Measurements from ENCODE around the gene ZNF516. TPM values are rescaled to one million over a fixed set of nuclear protein-coding genes. Genes with fewer than 3 reads are reported as not detected.

ZNF516 gene
- total RNA-seq, 1 experiment from 2014 or later: 22.5 TPM

DNA sequence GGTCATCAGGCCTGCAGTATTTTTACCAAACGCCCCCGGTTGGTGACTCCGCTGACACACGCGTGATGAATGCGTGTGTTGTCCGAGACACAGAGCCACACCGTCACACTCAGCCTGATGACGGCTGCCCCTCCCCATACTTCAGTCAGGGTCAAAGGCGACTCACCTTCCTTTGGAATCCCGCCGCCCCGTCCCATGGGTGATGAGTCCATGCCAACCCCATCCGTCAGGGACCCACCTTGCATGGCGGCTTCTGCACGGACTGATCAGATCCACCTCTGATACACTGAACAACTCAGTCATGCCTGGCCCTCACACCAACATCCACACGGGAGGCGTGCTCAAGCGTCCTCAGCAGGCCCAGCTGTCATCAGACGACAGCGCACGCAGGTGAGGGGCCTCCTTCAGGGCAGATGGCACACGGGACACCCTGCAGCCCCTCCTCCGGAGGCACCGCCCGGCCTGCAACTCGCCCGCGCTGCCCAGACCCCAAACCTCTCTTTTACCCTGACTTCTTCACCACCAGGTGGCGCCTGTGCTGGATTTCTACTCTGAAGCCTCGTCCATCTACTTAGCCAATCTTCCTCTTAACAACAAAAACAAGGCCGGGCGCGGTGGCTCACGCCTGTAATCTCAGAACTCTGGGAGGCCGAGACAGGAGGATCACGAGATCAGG, 89.2 kb downstream of the ZNF516 start:
- no peak for DNase-seq (ENCODE audit: extremely low read depth, low read depth)

DNA sequence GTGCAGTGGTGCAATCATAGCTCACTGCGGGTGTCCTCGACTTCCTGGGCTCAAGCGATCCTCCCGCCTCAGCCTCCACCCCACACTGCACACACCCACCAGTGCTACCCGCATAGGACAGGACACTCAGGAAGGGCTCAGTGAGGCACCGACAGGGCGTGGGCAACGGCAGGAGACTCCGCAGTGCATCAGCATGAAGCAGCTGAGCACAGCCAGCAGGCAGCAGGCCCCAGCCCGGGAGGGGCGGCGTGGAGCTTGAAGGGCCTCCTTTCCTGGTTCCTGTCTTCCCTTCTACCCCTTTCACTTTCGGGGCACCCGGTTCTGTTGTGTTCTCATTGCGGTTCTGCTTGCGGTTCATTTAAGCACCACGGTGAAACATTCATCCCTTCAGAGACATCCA, 89.8 kb downstream of the ZNF516 start:
- no peak for DNase-seq (ENCODE audit: extremely low read depth, low read depth)

DNA sequence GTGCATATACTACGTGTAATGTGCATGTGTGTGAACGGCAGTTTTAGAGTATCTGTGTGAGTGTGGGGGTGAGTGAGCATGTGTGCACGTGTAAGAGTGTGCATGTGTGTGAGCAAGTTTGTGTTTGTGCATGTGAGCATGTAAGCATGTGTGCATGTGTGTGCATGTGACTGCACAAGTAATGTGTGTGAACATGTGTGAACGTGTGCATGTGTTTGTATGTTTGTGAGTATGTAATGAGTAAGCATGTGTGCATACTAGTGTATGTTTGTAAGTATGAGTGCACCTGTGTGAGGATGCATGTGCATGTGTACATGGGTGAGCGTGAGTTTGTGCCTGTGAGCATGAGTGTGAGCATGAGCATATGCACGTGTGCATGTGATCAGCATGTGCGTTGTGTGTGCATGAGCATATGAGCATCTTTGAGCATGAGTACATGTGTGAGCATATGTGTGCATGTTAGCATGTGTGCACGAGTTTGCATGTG, 90.7 kb downstream of the ZNF516 start:
- no peak for DNase-seq (ENCODE audit: extremely low read depth, low read depth)

DNA sequence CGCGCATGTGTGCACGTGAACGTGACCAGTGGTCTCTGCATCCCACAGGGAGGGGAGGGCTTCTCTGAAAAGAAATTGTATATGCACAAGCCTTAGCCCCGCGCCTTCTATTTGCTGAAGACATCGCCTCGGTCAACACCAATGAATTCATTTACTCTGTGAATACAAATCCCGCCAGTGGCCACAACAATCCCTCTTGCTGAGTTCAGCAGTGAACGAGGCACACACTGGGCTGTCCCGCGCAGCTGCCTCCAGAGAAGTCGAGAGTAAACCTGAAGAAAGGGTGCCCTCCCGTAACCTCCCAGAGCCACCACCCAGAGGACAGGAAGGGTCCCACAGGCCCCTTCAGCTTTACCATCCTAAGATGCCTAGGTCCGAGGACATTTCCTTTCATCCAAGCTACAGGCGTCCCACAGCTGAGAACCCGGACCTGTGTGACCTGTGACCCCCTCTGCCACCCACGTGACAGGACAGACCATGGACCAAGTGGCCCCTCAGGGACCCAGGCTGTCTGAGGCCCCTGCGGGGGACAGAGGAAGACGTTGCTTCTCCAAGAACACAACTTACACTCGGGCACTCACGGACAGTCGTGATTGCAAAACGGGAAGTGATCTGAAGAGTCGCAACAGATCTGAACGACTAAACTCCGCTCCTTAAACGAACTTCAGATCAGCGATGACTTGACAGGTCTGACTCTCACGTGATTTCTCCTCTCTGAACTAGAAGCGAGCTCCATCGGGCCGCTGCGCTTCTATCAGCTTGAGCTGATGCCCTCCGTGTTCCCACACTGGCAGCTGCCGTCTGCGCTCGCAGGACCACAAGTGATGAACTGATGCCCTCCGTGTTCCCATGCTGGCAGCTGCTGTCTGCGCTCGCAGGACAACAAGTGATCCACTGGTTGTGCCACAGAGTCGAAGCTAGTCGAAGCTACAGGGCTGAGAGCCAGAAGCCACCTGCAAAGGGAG, 92.7 kb downstream of the ZNF516 start:
- no peak for DNase-seq (ENCODE audit: extremely low read depth, low read depth)

DNA sequence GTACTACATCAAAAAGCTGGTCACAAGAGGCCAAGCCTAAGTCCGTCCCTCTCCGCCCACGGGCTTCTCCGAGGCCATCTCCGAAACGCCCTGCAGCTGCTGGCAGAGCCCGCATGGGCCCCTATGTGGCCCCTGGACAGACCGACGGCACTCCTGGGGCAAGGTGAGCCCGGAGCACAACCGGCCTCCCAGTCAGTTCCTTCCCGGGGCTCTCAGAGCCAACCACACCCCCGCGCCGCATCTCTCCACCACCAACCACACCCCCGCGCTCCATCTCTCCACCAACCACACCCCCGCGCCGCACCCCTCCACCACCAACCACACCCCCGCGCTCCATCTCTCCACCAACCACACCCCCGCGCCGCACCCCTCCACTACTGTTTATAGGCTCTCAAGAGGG, 93.5 kb downstream of the ZNF516 start:
- DNase-seq (ENCODE audit: extremely low read depth, low read depth): no peak

DNA sequence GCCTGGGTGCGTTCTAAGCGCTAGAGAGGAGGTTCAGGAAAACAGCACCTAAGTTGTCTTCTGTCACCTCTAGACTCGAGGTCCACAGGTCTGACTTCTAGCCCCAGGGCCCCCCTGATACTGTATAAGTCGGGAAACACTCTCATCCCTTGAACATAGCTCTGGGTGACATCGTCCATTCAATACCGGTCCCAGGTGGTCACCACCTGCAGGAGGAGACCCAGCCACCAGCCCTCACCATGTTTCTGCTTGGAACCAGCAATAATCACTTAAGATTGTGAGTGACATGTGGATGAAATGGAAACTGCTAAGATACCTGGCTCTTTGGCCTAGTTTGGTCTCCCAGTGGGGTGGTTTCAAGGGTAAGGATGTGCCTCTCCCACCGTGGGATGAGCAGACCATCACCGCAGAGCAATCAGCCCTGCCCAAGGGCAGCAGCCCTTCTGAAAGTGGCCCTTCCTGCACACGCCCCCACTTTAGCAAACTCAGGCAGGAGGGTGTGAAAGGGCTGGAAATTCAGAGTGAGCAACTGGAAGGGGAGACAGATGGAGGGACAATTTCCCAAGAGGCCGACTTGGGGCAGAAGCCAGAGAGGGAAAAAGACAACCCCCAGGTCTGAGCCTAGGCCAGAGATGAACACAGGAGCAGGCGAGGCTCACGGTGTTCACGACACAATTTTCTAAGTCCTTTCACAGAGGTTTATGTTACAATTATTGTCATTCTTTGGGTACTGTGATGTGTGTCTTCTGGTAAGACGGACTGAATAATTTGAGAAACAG, 95.2 kb downstream of the ZNF516 start:
- DNase-seq (ENCODE audit: extremely low read depth, low read depth): no peak

DNA sequence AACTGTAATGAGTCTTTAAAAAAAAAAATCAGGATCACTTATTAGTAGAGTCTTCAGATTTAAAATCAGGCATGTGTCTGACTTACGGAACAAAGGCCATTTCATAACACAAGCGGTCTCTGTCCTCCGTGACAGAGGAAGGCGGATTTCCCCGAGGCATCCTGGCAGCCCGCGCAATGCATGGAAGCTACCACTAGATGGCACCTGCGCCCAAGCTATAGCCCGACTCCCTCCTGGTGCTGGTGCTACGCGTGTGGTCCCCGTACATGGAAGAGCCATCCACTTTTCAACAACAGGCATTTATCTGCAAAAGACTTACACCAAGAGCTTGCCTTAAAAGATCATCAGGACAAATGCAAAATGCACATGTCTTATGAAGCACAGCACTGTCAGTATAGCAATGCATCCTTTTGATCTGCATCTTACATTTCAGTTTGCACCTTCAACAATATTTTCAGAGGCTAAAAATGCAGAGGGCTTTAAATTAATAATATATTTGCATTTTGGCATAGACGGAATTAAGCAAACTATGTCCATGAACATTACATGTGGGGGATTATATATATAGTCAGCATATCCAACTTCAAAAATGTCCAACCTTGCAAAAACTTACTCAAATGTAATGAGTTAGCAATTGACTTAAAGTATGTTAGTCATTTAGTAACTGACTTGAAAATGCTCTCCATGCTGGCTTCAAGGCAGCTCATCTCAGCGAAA, 96.0 kb downstream of the ZNF516 start:
- peak; percentile 67 for DNase-seq (ENCODE audit: extremely low read depth, low read depth)

DNA sequence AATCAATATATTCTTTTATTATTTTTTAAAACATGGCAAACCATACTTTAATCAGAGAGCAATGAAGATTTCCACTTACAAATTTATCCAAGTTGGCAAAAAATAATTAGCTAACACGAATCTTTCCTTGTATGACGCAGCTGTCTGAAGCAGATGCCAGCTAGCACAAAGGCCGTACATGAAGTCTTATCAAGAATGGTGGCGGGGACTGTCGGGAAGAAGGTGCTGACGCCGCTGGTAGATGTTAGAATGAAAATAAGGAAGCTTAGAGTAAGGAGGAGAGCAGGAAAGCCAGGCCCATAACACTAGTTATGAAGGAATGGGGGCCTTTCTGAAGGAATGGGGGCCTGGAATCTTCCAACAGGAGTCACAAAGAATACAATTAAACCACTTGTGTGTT, 96.7 kb downstream of the ZNF516 start:
- no peak for DNase-seq (ENCODE audit: extremely low read depth, low read depth)

DNA sequence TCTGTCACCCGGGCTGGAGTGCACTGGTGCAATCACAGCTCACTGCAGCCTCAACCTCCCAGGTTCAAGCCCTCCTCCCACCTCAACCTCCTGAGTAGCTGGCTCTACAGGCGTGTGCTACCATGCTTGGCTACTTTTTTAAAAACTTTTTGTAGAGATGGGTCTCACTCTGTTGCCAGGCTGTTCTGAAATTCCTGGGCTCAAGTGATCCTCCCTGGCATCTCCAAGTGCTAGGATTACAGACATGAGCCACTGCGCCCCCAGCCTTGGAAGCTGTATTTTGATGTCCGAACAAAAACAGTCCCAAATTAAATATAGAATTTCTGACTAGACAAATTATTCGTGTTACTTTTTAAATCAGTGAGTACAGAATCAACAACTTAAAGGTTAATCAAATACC, 97.4 kb downstream of the ZNF516 start:
- DNase-seq (ENCODE audit: extremely low read depth, low read depth): no peak

DNA sequence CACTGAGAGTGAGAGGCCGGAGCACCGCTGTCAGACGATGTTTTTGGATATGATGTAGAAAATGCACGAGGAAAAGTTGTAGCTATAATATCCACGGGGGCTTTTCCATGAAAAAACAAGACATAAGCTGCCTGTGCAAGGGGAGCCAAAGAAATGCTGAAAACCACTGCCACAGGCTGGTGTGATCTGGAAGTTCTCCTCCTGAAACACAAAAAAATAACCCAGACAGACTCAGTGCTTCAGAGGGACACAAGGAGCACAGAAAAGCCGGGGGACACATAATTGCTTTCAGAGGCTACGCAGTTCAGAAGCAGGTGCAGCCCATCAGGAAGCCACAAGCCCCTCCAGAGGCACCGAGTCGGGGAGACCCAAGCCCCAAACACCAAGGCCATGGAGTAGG, 98.2 kb downstream of the ZNF516 start:
- no peak for DNase-seq (ENCODE audit: extremely low read depth, low read depth)

DNA sequence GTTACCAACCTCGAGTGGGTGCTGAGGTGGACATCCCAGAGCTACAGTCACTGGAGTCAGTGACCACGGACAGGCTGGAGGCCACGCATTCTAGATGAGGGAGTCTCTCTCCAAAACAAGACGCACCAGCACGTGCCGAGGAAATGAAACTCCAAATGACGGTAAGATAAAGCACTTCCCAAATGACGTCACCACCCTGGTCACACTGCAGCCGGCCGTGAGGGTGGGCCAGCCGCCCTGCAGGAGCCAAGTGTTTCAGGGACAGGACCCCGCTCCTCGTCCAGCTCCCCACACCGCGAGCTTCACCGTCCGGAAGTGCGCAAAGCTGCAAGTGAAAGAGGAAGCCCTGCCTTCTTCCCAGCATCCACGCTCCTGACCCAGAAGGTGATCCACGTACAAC, 99.4 kb downstream of the ZNF516 start:
- DNase-seq (ENCODE audit: extremely low read depth, low read depth): no peak

DNA sequence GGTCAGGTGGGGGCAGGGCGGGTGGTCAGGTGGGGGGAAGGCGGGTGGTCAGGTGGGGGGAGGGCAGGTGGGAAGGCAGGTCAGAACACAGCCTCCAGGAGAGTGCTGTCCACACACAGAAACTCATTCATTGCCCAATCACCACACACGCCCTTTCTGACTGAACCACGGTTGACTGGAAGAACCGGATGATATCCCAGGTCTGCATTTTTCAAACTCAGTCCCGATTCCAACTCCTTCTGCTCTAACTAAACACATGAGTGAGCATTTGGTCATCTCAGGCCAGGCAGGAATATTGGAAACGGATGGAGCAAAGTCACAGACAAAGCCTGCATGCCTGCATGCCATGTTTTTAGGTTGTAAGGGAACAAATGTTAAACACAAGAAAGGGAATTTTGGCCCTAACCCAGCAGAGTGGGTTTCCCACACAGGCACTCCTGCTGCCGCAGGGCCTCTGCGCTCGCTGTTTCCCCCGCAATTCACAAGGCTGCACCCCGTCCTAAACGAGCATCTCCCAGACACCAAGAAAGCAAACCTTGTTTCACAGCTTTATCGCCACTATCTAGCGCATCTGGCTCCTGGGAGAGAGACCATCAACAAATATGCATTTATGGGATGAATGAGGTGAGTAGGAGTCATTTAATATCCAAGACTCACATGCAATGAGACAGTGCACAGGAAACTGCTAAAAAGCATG, 100.1 kb downstream of the ZNF516 start:
- DNase-seq (ENCODE audit: extremely low read depth, low read depth): no peak

DNA sequence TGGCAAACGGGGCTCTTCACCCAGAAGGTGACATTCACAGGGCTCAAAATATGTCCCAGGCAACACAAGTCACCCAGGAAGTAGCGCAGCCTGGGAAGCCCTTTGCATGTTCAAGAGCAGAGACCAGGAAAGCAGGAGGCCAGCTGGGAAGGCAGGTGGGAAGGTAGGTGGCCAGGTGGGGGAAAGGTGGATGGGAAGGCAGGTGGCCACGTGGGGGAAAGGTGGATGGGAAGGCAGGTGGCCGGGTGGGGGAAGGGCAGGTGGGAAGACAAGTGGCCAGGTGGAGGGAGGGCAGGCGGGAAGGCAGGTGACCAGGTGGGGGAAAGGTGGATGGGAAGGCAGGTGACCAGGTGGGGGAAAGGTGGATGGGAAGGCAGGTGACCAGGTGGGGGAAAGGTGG, 102.7 kb downstream of the ZNF516 start:
- DNase-seq (ENCODE audit: extremely low read depth, low read depth): no peak

DNA sequence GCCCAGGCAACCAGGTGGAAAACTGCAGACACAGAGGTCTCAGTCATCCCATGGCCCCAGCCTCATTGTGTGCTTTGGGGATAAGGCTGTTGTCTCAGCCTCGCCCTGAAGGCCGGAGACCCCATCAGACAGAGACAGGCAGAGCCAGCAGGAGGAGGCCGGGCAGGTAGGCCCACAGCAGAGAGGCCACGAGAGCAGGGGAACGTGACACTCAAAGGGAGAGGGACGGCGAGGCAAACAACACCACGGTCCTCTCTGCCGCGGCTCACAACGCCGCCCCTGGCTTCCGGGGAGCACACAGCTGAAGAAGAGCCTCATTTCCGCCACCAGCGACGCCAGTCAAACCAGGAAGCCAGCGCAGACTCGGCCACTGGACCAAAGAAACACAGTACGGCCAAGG, 103.3 kb downstream of the ZNF516 start:
- DNase-seq (ENCODE audit: extremely low read depth, low read depth): no peak

DNA sequence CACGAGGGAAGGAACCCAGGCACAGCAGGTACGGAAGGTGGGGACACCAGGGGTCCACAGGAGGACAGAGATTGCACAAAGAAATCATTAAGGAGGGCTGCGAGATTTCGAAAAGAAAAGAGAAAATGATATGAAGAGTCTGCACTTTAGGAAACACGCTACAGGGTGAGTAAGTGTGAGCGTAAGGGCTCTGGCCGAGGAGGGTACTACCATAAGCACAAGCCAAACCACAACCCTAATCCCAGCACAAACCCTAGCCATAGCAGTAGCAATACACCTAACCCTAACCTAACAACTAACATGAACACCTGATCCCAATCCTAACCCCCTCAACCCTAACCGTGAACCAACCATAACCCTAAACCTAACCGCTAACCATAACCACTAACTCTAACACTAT, 104.0 kb downstream of the ZNF516 start:
- DNase-seq (ENCODE audit: extremely low read depth, low read depth): no peak

DNA sequence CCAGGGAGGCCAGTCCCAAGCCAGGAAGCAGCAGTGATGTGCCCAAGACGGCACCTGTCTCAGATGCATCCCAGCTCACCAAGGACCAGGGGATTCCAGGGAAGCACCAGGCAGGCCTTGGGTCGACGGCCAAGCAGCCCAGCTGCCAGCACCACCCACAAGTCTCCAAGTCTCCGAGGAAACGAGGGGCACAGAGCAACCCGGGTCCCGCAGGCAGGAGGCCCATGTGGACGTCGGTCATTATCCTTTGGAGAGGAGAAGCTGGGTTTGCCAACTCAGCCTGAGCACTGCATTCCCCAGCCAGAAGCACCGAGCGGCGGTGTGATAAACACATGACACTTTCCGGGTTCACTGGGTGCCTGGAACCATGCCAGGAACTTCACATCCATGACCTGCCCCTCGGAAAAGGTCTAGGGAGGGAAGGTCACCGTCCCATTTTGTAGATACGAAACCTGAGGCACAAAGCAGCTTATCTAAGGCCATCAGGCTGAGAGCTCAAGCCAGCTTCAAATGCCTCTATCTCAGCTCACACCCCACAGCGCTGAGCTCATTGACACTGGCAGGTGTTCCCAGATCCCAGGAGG, 104.5 kb downstream of the ZNF516 start:
- DNase-seq (ENCODE audit: extremely low read depth, low read depth): no peak

DNA sequence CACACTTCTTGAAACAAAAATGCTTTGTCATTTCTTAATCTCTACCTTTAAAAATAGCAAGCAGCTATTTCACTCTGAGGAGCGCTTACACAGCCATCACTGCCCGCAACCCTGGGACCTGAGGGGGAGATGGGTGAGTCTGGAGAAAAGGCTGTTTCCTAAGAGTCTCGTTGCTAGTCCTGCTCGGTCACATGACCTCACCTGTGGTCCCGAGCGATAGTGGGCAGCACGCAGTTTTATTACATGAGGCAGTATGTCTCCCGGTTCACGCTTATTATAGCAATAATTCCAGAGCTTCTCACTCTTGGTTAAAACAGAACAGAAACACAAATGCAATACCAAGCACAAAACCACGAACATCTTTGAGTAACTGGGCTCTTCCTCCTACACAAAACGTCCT, 105.3 kb downstream of the ZNF516 start:
- no peak for DNase-seq (ENCODE audit: extremely low read depth, low read depth)

DNA sequence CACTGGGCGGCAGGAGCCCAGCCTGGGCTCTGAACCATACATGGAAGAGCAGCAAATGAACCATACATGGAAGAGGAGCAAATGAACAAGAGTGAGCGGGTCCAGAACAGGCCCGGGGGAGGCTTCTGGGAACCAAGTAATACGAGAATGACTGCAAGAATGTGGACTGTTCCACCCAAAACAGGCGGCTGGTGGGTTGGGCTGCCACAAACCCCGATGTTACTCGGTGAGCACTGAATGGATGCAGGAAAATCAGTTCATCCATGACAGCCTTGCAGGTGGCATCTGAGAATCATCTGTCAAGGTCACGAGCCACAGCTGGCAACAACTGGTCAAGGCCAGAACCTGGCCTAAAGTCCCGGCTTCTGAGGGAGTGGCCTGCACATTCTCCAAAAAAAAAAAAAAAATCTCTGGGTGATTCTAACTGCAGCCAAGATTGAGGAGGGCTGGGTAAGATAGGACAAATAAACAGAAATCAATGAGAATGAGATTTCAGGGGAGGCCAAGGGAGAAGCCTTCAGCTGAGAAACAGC, 106.1 kb downstream of the ZNF516 start:
- no peak for DNase-seq (ENCODE audit: extremely low read depth, low read depth)

DNA sequence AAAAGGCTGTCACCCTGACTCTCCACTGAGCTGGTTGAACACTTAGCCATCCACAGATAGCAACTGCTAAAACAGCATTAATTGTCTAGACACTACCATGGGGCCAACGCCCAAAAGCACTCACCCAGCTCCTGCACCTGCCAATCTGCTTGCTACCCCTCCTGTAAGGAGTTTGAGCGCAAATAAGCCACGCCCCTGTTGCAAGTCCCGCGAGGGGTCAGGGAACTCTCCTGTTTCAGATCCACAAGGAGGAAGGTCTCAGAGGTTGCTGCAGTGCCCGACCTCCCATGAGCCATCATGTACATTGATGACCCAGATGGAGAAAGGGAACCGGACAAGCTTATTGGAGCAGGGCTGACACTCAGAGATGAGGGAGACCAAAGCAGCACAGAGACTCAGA, 106.8 kb downstream of the ZNF516 start:
- no peak for DNase-seq (ENCODE audit: extremely low read depth, low read depth)

Data from NCI-H460 (cell line).